Measurements from ENCODE around the gene SCAANT1. TPM values are rescaled to one million over a fixed set of nuclear protein-coding genes. Genes with fewer than 3 reads are reported as not detected.

Gene SCAANT1
- total RNA-seq, 2 experiments from 2014 or later: not detected

DNA sequence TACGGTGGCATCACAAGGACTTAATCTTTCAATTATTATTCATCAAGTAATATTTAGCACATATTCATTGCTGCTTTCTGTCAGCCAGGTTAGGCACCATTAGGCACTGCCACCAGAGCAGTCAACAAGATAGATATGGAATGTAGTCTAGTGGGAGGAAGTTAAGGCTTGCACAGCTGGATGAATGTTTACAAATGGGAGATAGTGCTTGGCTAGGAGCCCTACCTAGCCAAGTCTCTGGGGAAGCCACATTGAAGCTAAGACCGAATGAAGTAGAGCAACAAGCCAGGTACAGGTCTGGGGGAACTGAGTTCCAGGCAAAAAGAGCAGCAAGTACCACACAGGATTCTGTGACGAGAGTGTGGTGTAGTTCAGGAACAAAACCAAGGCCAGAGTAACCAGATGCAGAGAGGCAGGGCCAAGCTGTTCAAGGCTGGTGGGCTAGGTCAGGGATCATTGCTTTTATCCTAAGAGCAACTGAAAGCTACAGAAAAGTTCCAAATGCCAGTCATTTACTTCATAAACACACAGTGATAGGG is 33.4 kb upstream of the SCAANT1 start:
- ATAC-seq: no peak
- H3K4me1 Mint-ChIP-seq (ENCODE audit: low read depth): peaks cover 54% of the 10 kb centered on the region
- H3K4me3 Mint-ChIP-seq: no peak overlapping the region
- H3K36me3 Mint-ChIP-seq (ENCODE audit: low read depth): peaks cover 43% of the 10 kb centered on the region
- TF ChIP-seq, protein P1, sequence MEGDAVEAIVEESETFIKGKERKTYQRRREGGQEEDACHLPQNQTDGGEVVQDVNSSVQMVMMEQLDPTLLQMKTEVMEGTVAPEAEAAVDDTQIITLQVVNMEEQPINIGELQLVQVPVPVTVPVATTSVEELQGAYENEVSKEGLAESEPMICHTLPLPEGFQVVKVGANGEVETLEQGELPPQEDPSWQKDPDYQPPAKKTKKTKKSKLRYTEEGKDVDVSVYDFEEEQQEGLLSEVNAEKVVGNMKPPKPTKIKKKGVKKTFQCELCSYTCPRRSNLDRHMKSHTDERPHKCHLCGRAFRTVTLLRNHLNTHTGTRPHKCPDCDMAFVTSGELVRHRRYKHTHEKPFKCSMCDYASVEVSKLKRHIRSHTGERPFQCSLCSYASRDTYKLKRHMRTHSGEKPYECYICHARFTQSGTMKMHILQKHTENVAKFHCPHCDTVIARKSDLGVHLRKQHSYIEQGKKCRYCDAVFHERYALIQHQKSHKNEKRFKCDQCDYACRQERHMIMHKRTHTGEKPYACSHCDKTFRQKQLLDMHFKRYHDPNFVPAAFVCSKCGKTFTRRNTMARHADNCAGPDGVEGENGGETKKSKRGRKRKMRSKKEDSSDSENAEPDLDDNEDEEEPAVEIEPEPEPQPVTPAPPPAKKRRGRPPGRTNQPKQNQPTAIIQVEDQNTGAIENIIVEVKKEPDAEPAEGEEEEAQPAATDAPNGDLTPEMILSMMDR (IDR thresholded peaks at IDR 0.05): no peak
- ChIA-PET POLR2A (no interaction called here), CTCF (no interaction called here)
- H3K27me3 Mint-ChIP-seq: no peaks in the 10 kb centered on the region
- peak overlapping the region; percentile 34 for H3K27ac Mint-ChIP-seq
- no peaks in the 10 kb centered on the region for H3K9me3 Mint-ChIP-seq
- intact Hi-C loops (cut with micrococcal nuclease): no loop called here
- DNase-seq: no peak

DNA sequence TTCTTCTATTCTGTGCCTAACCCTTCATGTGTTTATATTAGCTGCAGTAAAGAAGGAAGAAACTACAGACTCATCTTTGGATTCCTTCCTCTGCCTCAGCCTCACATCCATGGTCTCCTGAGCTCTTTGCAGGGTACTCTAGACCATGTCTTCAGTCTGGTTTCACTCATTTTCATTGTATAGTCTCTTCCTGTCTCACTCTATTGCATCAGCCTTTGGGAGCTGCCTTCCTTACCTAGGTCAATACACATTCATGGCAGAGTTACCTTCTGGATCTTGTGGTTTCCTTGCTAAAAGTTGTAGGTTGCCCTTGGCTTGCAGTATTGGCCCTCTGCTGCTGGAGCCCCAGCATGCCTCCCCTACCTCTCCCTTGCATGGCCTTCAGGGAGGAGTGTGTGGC is 31.5 kb upstream of the SCAANT1 start:
- H3K4me3 Mint-ChIP-seq: no peak overlapping the region
- TF ChIP-seq, protein P1 (IDR thresholded peaks at IDR 0.05): no peak
- ChIA-PET POLR2A (no interaction called here), CTCF (interaction anchor here (0.5 to 1.3 kb wide), 2 partner anchors 35 to 49 kb away, joined by 3 read pairs; no protein-coding TSS in a partner anchor)
- intact Hi-C loops (cut with micrococcal nuclease): no loop called here
- no peaks in the 10 kb centered on the region for H3K9me3 Mint-ChIP-seq
- no peak for DNase-seq
- H3K27me3 Mint-ChIP-seq: no peaks in the 10 kb centered on the region
- peaks cover 54% of the 10 kb centered on the region for H3K36me3 Mint-ChIP-seq (ENCODE audit: low read depth)
- peak; percentile 24 for ATAC-seq
- peaks cover 60% of the 10 kb centered on the region for H3K4me1 Mint-ChIP-seq (ENCODE audit: low read depth)
- H3K27ac Mint-ChIP-seq: peak overlapping the region; percentile 66

DNA sequence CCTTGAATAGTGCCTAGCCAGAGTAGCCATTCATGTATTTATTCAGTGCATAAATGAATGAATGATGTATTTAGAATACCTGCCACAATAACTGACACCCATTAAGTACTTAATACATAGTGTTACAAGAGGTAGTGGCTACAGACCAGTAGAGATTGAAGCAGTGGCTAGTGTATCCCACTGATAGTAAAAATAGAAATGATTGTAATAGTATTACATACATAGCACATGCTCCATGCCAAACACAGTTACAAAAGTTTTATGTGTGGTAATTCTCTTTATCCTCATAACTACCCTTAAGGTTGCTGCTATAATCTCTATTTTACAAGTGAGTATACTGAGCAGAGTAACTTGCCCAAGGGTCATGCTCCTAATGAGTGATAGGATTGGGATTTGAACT is 30.3 kb upstream of the SCAANT1 start:
- ChIA-PET CTCF (no interaction called here), POLR2A (interaction anchor here (0.9 kb wide), 1 partner anchor 40 kb away, joined by 3 read pairs; no protein-coding TSS in a partner anchor)
- DNase-seq (no peak), ATAC-seq (no peak)
- Mint-ChIP-seq H3K9me3 (no peaks in the 10 kb centered on the region), H3K27ac (peak overlapping the region; percentile 10), H3K4me3 (no peak overlapping the region), H3K27me3 (no peaks in the 10 kb centered on the region), H3K4me1 (ENCODE audit: low read depth) (peaks cover 61% of the 10 kb centered on the region), H3K36me3 (ENCODE audit: low read depth) (peaks cover 49% of the 10 kb centered on the region)
- intact Hi-C loops (cut with micrococcal nuclease): no loop called here
- TF ChIP-seq, protein P1 (IDR thresholded peaks at IDR 0.05): no peak

GRCh38 chr3:63940389-63940757 is 28.2 kb upstream of the SCAANT1 start:
- H3K27me3 Mint-ChIP-seq: no peaks in the 10 kb centered on the region
- ATAC-seq (no peak), DNase-seq (no peak)
- ChIA-PET CTCF (interaction anchor here (1.2 kb wide), 1 partner anchor 25 kb away, joined by 3 read pairs; no protein-coding TSS in a partner anchor), POLR2A (no interaction called here)
- intact Hi-C loops (cut with micrococcal nuclease): no loop called here
- TF ChIP-seq, protein P1 (IDR thresholded peaks at IDR 0.05): no peak
- no peak overlapping the region for H3K27ac Mint-ChIP-seq
- H3K36me3 Mint-ChIP-seq (ENCODE audit: low read depth): peaks cover 40% of the 10 kb centered on the region
- H3K4me1 Mint-ChIP-seq (ENCODE audit: low read depth): peaks cover 58% of the 10 kb centered on the region
- H3K9me3 Mint-ChIP-seq: no peaks in the 10 kb centered on the region
- H3K4me3 Mint-ChIP-seq: no peak overlapping the region
